ENCODE results near the gene NF2. TPM values are rescaled to one million over a fixed set of nuclear protein-coding genes. Genes with fewer than 3 reads are reported as not detected.

NF2 gene
- total RNA-seq, 1 donor from 2014 or later, result 73.0 TPM

DNA sequence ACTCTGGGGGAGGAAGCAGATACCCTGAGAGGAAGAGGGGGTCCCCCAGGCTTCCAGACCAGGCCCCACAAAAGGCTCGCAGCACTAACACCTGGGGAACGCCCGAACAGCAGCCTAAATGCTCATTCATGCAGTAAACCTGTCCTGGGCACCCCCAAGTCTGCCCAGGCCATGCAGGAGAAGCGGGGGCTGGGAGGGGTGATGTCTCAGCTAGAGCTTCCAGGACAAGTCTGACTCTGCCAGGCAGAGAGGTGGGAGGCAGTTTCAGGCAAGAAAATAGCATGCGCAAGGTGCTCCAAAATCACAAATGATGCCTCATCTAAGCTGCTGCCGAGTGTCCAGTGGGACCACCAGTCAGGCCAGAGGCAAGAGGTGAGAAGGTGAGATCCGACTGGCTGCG, 131.0 kb downstream of the NF2 start:
- peaks cover 2% of the 10 kb centered on the region for H3K36me3 Mint-ChIP-seq (ENCODE audit: low read depth)
- DNase-seq (ENCODE audit: low spot score), result no peak
- TF ChIP-seq, protein P1, sequence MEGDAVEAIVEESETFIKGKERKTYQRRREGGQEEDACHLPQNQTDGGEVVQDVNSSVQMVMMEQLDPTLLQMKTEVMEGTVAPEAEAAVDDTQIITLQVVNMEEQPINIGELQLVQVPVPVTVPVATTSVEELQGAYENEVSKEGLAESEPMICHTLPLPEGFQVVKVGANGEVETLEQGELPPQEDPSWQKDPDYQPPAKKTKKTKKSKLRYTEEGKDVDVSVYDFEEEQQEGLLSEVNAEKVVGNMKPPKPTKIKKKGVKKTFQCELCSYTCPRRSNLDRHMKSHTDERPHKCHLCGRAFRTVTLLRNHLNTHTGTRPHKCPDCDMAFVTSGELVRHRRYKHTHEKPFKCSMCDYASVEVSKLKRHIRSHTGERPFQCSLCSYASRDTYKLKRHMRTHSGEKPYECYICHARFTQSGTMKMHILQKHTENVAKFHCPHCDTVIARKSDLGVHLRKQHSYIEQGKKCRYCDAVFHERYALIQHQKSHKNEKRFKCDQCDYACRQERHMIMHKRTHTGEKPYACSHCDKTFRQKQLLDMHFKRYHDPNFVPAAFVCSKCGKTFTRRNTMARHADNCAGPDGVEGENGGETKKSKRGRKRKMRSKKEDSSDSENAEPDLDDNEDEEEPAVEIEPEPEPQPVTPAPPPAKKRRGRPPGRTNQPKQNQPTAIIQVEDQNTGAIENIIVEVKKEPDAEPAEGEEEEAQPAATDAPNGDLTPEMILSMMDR (IDR thresholded peaks at IDR 0.05), result no peak
- H3K9me3 Mint-ChIP-seq (ENCODE audit: low read depth), result no peaks in the 10 kb centered on the region
- no peaks in the 10 kb centered on the region for H3K4me1 Mint-ChIP-seq (ENCODE audit: low read depth)
- H3K4me3 Mint-ChIP-seq (ENCODE audit: unreplicated experiment), result no peak overlapping the region
- H3K27ac Mint-ChIP-seq (ENCODE audit: unreplicated experiment), result no peak overlapping the region
- H3K27me3 Mint-ChIP-seq (ENCODE audit: low read depth), result no peaks in the 10 kb centered on the region

DNA sequence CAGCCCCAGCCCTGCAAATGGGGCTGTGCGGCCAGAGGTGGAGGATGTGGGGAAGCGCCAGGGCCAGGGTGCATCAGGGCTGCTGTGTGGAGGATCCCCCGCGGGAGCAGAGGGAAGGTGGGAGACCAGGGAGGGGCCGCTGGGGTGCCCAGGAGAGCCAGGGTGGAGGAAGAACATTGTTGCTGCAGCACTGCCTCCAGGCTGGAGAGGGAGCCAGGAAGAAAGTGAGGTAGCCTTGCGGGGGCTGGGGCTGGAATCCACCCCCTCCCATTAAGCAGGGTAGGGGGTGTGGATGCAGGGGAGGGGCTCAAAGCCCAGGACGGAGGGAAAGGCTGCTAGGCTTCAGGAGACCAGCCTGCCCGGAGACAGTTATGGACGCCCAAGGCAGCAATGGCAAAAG, 131.4 kb downstream of the NF2 start:
- TF ChIP-seq, protein P1 (IDR thresholded peaks at IDR 0.05), result no peak
- no peaks in the 10 kb centered on the region for H3K27me3 Mint-ChIP-seq (ENCODE audit: low read depth)
- no peak for DNase-seq (ENCODE audit: low spot score)
- H3K27ac Mint-ChIP-seq (ENCODE audit: unreplicated experiment), result no peak overlapping the region
- H3K36me3 Mint-ChIP-seq (ENCODE audit: low read depth), result peaks cover 2% of the 10 kb centered on the region
- H3K4me3 Mint-ChIP-seq (ENCODE audit: unreplicated experiment), result no peak overlapping the region
- no peaks in the 10 kb centered on the region for H3K4me1 Mint-ChIP-seq (ENCODE audit: low read depth)
- H3K9me3 Mint-ChIP-seq (ENCODE audit: low read depth), result no peaks in the 10 kb centered on the region

DNA sequence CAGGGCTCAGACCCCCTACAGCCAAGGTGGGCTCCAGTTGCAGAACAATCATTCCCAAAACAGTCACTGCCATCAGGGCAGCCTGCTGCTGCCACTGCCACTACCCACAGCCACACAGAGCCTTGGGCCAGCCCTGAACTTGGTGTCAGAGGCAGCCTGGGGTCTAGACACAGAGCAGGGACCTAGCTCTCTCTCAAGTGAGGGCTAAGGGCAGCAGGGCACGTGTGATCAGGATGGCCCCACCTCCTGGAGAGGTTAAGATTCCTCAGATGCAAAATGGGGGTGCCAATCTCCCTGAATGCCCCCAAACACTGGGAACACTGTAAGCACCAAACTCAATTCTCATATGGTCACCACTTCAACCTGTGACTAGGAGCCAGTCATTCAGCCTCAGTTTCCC, 132.0 kb downstream of the NF2 start:
- H3K4me1 Mint-ChIP-seq (ENCODE audit: low read depth), result no peaks in the 10 kb centered on the region
- H3K4me3 Mint-ChIP-seq (ENCODE audit: unreplicated experiment), result no peak overlapping the region
- TF ChIP-seq, protein P1 (IDR thresholded peaks at IDR 0.05), result no peak
- no peaks in the 10 kb centered on the region for H3K9me3 Mint-ChIP-seq (ENCODE audit: low read depth)
- no peak for DNase-seq (ENCODE audit: low spot score)
- no peak overlapping the region for H3K27ac Mint-ChIP-seq (ENCODE audit: unreplicated experiment)
- H3K36me3 Mint-ChIP-seq (ENCODE audit: low read depth), result peaks cover 2% of the 10 kb centered on the region
- no peaks in the 10 kb centered on the region for H3K27me3 Mint-ChIP-seq (ENCODE audit: low read depth)

DNA sequence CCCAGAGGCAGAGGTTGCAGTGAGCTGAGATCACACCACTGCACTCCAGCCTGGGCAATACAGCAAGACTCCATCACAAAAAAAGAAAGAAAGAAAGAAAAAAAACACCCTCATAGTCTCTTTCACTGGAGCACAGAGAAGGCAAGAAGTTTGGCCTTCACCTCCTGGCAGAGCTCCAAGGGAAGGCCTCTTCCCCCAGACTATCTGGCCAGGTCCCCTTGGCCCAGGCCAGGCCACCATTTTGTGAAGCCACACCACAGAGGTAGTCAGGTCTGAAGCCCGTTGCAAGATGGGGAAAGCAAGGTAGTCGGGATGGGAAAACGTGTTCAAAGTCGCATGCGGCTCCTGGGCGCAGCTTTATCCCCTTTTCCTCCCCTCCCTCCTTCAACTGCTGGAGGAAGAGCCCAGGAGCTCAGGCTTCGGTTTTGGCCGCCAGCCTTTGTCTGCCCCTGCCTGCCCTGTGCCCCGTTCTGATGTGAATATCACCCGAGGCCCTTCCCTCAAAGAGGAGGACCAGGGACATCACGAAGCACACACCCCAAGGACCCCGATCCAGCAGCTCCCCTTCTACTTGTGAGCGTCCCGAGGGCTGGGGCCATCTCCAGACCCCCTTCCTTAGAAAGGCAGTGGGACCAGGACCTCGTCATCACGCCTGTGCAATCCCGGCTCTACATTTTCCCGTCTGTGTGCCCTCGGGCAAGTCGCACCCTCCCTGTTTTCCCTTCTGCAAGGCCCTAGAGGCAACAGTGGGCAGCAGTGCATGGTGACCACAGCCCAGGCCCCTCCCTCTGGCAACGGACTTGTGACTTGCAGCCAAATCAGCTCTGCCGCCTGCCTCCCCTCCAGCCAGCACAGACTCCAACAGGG, 134.1 kb downstream of the NF2 start:
- no peak overlapping the region for H3K27ac Mint-ChIP-seq (ENCODE audit: unreplicated experiment)
- H3K27me3 Mint-ChIP-seq (ENCODE audit: low read depth), result no peaks in the 10 kb centered on the region
- DNase-seq (ENCODE audit: low spot score), result no peak
- peaks cover 3% of the 10 kb centered on the region for H3K36me3 Mint-ChIP-seq (ENCODE audit: low read depth)
- TF ChIP-seq, protein P1 (IDR thresholded peaks at IDR 0.05), result no peak
- H3K9me3 Mint-ChIP-seq (ENCODE audit: low read depth), result no peaks in the 10 kb centered on the region
- no peak overlapping the region for H3K4me3 Mint-ChIP-seq (ENCODE audit: unreplicated experiment)
- no peaks in the 10 kb centered on the region for H3K4me1 Mint-ChIP-seq (ENCODE audit: low read depth)

DNA sequence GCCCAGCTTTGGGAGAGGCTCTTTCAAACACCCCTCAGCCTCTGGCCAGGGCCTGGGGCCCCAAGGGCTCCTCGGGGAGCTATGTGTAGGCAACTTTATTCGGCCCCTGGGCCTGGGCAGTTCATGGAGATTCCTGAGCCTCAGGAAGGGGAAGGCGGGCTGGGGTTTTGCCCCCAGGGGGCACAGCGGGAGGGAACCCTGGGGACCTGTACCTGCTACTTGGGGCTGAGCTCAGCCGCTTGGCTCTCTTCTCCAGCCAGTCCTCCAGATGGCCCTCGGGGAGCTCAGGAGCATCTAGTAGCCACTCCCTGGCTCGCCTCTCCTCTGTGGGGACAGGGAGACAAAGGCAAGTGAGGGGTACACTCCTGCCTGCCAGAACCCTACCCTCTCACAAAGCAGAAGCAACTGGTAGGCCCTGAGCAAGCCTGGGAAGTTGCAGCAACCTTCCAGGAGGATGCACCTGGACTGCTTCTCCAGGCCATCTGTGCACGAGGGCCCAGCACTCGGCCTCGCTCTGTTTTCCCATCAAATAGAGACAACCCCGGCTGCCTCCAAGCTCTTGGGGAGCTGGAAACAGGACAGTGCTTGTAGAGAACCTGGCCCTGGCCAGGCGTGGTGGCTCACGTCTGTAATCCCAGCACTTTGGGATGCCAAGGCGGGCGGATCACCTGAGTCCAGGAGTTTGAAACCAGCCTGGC, 134.8 kb downstream of the NF2 start:
- Mint-ChIP-seq H3K27me3 (ENCODE audit: low read depth) (no peaks in the 10 kb centered on the region), H3K36me3 (ENCODE audit: low read depth) (peaks cover 3% of the 10 kb centered on the region), H3K4me1 (ENCODE audit: low read depth) (no peaks in the 10 kb centered on the region), H3K9me3 (ENCODE audit: low read depth) (no peaks in the 10 kb centered on the region), H3K4me3 (ENCODE audit: unreplicated experiment) (no peak overlapping the region), H3K27ac (ENCODE audit: unreplicated experiment) (no peak overlapping the region)
- TF ChIP-seq, protein P1 (IDR thresholded peaks at IDR 0.05), result no peak
- DNase-seq (ENCODE audit: low spot score), result no peak

Measured in chondrocyte (in vitro differentiated cells).